CD4-positive, CD25-positive, alpha-beta regulatory T cell (primary cell): ENCODE measurements around the gene CDH23. TPM values are rescaled to one million over a fixed set of nuclear protein-coding genes. Genes with fewer than 3 reads are reported as not detected.

Experiments used
- ATAC-seq, 2 donors: fragments of 150-1000 bp; cut with Tn5 transposase; one replicate each; pipeline ENCODE4 v1.10.0; 2021; ENCODE audit warnings: low read depth in 2 of 2, moderate number of reproducible peaks in 2 of 2, moderate library complexity in 1 of 2
- DNase-seq, 3 donors: peaks; one replicate each; pipeline versions ENCODE4 v3.0.0 to v3.0.0-alpha.2; 2012 to 2022; ENCODE audit warnings: mixed read lengths in 1 of 3
- H3K27ac ChIP-seq: one replicate; pipeline ENCODE4 v1.7.0; 2013; ENCODE audit warnings: mild to moderate bottlenecking, low read length; ENCODE audit not compliant: insufficient read depth, poor library complexity, severe bottlenecking
- H3K27me3 ChIP-seq: one replicate; pipeline ENCODE4 v1.7.0; 2013; ENCODE audit warnings: low read length; ENCODE audit not compliant: control insufficient read depth, insufficient read depth
- H3K36me3 ChIP-seq: one replicate; pipeline ENCODE4 v1.7.0; 2013; ENCODE audit warnings: mild to moderate bottlenecking, low read length, moderate library complexity; ENCODE audit not compliant: control insufficient read depth, insufficient read depth
- H3K4me1 ChIP-seq: 2 replicates; pipeline ENCODE4 v1.7.0; 2013; ENCODE audit warnings: mild to moderate bottlenecking, low read length; ENCODE audit not compliant: insufficient read depth, control insufficient read depth, poor library complexity, severe bottlenecking
- H3K4me3 ChIP-seq: one replicate; pipeline ENCODE4 v1.7.0; 2013; ENCODE audit warnings: low read depth, mild to moderate bottlenecking, low read length, moderate library complexity
- H3K9me3 ChIP-seq, 2 experiments: 1 replicate in 1 of 2; 2 replicates in 1 of 2; pipeline ENCODE4 v1.7.0; 2013; ENCODE audit warnings: low read length in 2 of 2, mild to moderate bottlenecking in 1 of 2, moderate library complexity in 1 of 2; ENCODE audit not compliant: control insufficient read depth in 2 of 2
- H3K27ac Mint-ChIP-seq, 3 donors: one replicate each; pipeline ENCODE4 v1.8.0; 2020 to 2022; ENCODE audit warnings: mild to moderate bottlenecking in 3 of 3, mixed read lengths in 3 of 3, moderate library complexity in 2 of 3
- H3K27me3 Mint-ChIP-seq: one replicate; pipeline ENCODE4 v1.8.0; 2022; ENCODE audit warnings: mild to moderate bottlenecking, mixed read lengths
- H3K36me3 Mint-ChIP-seq: one replicate; pipeline ENCODE4 v1.8.0; 2020; ENCODE audit warnings: mixed read lengths
- H3K4me1 Mint-ChIP-seq, 4 donors: one replicate each; pipeline ENCODE4 v1.8.0; 2020 to 2022; ENCODE audit warnings: mixed read lengths in 4 of 4, mild to moderate bottlenecking in 1 of 4
- H3K4me3 Mint-ChIP-seq, 4 donors: one replicate each; pipeline ENCODE4 v1.8.0; 2020 to 2022; ENCODE audit warnings: mild to moderate bottlenecking in 4 of 4, mixed read lengths in 4 of 4, moderate library complexity in 3 of 4
- H3K9me3 Mint-ChIP-seq, 7 donors: one replicate each; pipeline ENCODE4 v1.8.0; 2020 to 2022; ENCODE audit warnings: mixed read lengths in 7 of 7, mild to moderate bottlenecking in 3 of 7, moderate library complexity in 2 of 7
- polyA plus RNA-seq, 4 donors: library from polyadenylated mRNA; unstranded; fragments of 300-500 nt; fragmentation: Illumina TruSeq; gene quantifications; one replicate each; pipeline ENCODE4 v1.2.3, GENCODE V29; 2021
- total RNA-seq: library from RNA; stranded (reverse); gene quantifications from one replicate; pipeline ENCODE4 v1.2.3, GENCODE V29; 2022

Gene CDH23
- total and polyA plus RNA-seq, 5 donors from 2014 or later, result 0.17 to 5.6 (median 1.1) TPM

DNA sequence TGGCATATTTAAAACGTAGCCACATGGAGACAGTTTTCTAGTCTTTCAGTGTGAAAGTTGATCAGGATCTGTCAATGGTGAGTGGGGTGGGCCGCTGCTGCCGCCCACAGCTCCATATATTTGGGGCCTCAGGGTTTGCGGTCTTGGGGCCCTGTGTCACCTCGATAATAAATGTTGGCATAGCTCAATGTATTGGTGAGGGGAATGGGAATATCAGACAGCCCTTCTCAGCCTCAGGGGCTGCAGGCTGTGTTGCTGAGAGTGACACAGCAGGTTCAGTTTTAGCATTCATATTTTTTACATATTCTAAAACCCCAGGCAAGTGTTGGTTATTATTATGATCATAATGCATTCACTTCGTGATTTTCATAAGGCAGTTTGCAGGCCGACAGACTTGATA, 5.3 kb downstream of the CDH23 start:
- H3K4me1 ChIP-seq, result peaks cover 4% of the 10 kb centered on the region
- DNase-seq (no peak), ATAC-seq (no peak)
- Mint-ChIP-seq H3K9me3 (peaks cover 0 to 1% (median 0%) of the 10 kb centered on the region in 7 donors), H3K27ac (no peak overlapping the region), H3K27me3 (peaks cover 40% of the 10 kb centered on the region), H3K36me3 (no peaks in the 10 kb centered on the region), H3K4me3 (no peak overlapping the region), H3K4me1 (peaks cover 0 to 8% (median 0%) of the 10 kb centered on the region in 4 donors)
- H3K27ac ChIP-seq, result no peak overlapping the region
- H3K4me3 ChIP-seq, result no peak overlapping the region
- H3K27me3 ChIP-seq, result peaks cover 12% of the 10 kb centered on the region
- H3K9me3 ChIP-seq, result no peaks in the 10 kb centered on the region
- H3K36me3 ChIP-seq, result no peaks in the 10 kb centered on the region

DNA sequence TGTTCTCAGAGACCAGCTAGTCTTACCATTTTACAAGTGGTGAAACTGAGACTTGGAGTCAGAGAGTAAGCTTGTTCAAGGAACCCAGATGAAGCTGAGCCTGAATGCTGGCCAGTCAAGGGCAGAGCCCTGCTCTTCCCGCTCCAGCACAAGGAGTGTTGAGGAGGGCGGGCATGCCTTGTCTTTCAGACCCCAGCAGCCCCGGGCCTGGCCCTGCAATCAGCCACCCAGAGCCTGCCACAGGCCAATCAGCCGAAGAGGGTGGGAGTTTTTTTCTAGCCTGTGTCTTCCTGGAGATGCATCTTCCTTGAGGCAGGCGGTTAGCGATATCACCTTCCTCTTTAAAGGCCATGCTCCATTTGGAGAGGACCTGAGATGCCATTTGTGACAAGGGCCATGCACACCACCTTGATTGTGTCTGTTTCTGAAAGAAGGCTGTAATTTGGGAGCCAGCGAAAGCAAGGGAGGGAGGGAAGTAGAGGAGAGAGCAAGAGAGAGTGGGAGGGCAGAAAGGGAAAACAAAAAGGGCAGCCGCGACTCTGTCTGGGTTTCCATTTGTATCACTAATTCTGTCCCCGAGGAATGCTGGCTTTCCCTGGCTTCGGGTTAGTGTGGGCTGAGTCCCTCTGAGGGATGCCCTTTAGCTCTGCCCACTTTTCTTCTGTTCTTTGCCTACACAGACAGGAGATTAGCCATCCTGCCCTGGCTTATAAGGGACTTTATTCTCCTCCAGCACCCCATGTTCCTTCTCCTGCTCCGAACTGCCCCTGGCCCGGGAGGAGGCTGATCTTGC, 8.0 kb downstream of the CDH23 start:
- Mint-ChIP-seq H3K27me3 (peaks cover 18% of the 10 kb centered on the region), H3K4me3 (no peak overlapping the region), H3K27ac (no peak overlapping the region), H3K4me1 (no peaks in the 10 kb centered on the region), H3K9me3 (peaks cover 0 to 2% (median 0%) of the 10 kb centered on the region in 7 donors), H3K36me3 (no peaks in the 10 kb centered on the region)
- no peak overlapping the region for H3K27ac ChIP-seq
- peaks cover under 1% of the 10 kb centered on the region for H3K27me3 ChIP-seq
- no peak for DNase-seq
- no peak for ATAC-seq
- no peak overlapping the region for H3K4me3 ChIP-seq
- H3K9me3 ChIP-seq, result no peaks in the 10 kb centered on the region
- H3K4me1 ChIP-seq, result no peaks in the 10 kb centered on the region
- no peaks in the 10 kb centered on the region for H3K36me3 ChIP-seq

DNA sequence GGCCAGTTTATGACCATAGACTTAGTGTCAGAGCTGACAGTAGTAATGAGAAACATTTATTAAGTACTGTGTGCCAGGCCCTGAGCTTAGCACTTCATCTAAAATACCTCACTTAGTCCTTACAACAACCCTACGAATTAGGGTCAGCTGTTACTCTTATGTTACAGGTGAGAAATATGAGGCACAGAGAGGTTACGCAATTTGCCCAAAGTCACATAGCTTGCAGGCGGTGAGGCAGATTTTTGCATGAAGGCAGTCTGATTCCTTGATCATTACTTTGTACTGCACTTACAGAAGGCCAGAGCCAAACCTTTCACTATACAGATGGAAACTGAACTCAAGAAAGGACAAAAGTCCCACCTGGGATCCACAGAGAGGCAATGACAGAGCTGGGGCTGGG, 10.2 kb downstream of the CDH23 start:
- Mint-ChIP-seq H3K36me3 (no peaks in the 10 kb centered on the region), H3K27ac (no peak overlapping the region), H3K9me3 (peaks cover 1 to 8% (median 3%) of the 10 kb centered on the region in 7 donors), H3K4me3 (no peak overlapping the region), H3K27me3 (peaks cover 5% of the 10 kb centered on the region), H3K4me1 (no peaks in the 10 kb centered on the region)
- H3K9me3 ChIP-seq, result peaks cover 14% of the 10 kb centered on the region in 2 experiments
- DNase-seq (no peak), ATAC-seq (no peak)
- H3K27me3 ChIP-seq, result no peaks in the 10 kb centered on the region
- H3K4me3 ChIP-seq, result no peak overlapping the region
- H3K4me1 ChIP-seq, result no peaks in the 10 kb centered on the region
- no peak overlapping the region for H3K27ac ChIP-seq
- no peaks in the 10 kb centered on the region for H3K36me3 ChIP-seq

GRCh38 chr10:71408436-71409225, 11.9 kb downstream of the CDH23 start:
- Histone ChIP-seq H3K36me3 (no peaks in the 10 kb centered on the region), H3K27me3 (no peaks in the 10 kb centered on the region), H3K27ac (no peak overlapping the region), H3K9me3 (peaks cover 17 to 20% of the 10 kb centered on the region in 2 experiments), H3K4me1 (no peaks in the 10 kb centered on the region), H3K4me3 (no peak overlapping the region)
- peaks cover 3 to 11% (median 4%) of the 10 kb centered on the region in 7 donors for H3K9me3 Mint-ChIP-seq
- no peak for DNase-seq
- H3K36me3 Mint-ChIP-seq, result no peaks in the 10 kb centered on the region
- H3K4me3 Mint-ChIP-seq, result no peak overlapping the region
- no peaks in the 10 kb centered on the region for H3K4me1 Mint-ChIP-seq
- ATAC-seq, result no peak
- peak overlapping the region in 1 of 3 donors; percentile 26 for H3K27ac Mint-ChIP-seq
- H3K27me3 Mint-ChIP-seq, result peaks cover 10% of the 10 kb centered on the region

- Histone ChIP-seq H3K4me3 (no peak overlapping the region), H3K36me3 (no peaks in the 10 kb centered on the region), H3K27me3 (peaks cover 3% of the 10 kb centered on the region), H3K4me1 (no peaks in the 10 kb centered on the region), H3K9me3 (peaks cover 17 to 20% of the 10 kb centered on the region in 2 experiments), H3K27ac (no peak overlapping the region)
- Mint-ChIP-seq H3K36me3 (no peaks in the 10 kb centered on the region), H3K27ac (no peak overlapping the region), H3K9me3 (peaks cover 3 to 12% (median 7%) of the 10 kb centered on the region in 7 donors), H3K4me3 (no peak overlapping the region), H3K27me3 (peaks cover 15% of the 10 kb centered on the region), H3K4me1 (no peaks in the 10 kb centered on the region)
- no peak for DNase-seq
- ATAC-seq, result no peak
Observed at GRCh38 chr10:71409516-71410104, 12.9 kb downstream of the CDH23 start.

- Histone ChIP-seq H3K4me3 (no peak overlapping the region), H3K9me3 (peaks cover 17 to 20% of the 10 kb centered on the region in 2 experiments), H3K27me3 (peaks cover 5% of the 10 kb centered on the region), H3K36me3 (no peaks in the 10 kb centered on the region), H3K4me1 (no peaks in the 10 kb centered on the region), H3K27ac (no peak overlapping the region)
- Mint-ChIP-seq H3K4me1 (no peaks in the 10 kb centered on the region), H3K27ac (no peak overlapping the region), H3K36me3 (no peaks in the 10 kb centered on the region), H3K9me3 (peaks cover 3 to 12% (median 7%) of the 10 kb centered on the region in 7 donors), H3K4me3 (no peak overlapping the region), H3K27me3 (peaks cover 15% of the 10 kb centered on the region)
- no peak for ATAC-seq
- DNase-seq, result no peak
Observed at GRCh38 chr10:71413581-71413980, 16.9 kb downstream of the CDH23 start.

DNA sequence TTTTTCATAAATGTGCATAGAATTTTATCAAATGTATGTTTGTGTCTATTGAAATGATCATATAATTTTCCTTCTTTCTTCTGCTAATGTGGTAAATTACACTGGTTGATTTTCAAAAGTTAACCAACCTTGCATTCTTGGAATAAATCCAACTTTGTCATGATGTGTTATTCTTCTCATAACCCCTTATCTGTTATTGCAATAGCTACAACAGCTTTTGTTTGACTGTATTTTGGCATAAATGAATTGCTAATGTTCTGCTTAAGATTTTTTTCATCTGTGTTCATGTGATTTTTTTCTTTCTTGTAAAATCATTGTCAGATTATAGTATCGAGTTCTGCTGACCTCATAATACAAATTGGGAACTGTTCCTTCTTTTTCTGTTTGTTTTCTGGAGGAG, 17.6 kb downstream of the CDH23 start:
- Histone ChIP-seq H3K36me3 (no peaks in the 10 kb centered on the region), H3K27me3 (peaks cover 6% of the 10 kb centered on the region), H3K4me3 (no peak overlapping the region), H3K27ac (no peak overlapping the region), H3K4me1 (no peaks in the 10 kb centered on the region), H3K9me3 (peaks cover 17 to 20% of the 10 kb centered on the region in 2 experiments)
- no peak for ATAC-seq
- no peak for DNase-seq
- Mint-ChIP-seq H3K36me3 (no peaks in the 10 kb centered on the region), H3K4me3 (no peak overlapping the region), H3K4me1 (no peaks in the 10 kb centered on the region), H3K9me3 (peaks cover 3 to 11% (median 7%) of the 10 kb centered on the region in 7 donors), H3K27me3 (peaks cover 15% of the 10 kb centered on the region), H3K27ac (no peak overlapping the region)
